Uterus (tissue), 4 donors: ENCODE results near the gene SEPTIN5. TPM values are rescaled to one million over a fixed set of nuclear protein-coding genes. Genes with fewer than 3 reads are reported as not detected.
A peak's percentile ranks its signal among the peaks of the same experiment; 100 is the strongest.

ENCODE experiments used
- DNase-seq, 2 donors: peaks; one replicate each; pipeline ENCODE4 v3.0.0-alpha.2; 2019 to 2020
- H3K27ac ChIP-seq, 2 donors: fragments of 200-600 bp; sonication (generic); 1 replicate in 1 of 2; 2 replicates in 1 of 2; pipeline ENCODE4 v1.5.1; 2016 to 2018
- H3K27me3 ChIP-seq, 2 donors: fragments of 200-600 bp; sonication (generic); one replicate each; pipeline ENCODE4 v1.5.1; 2018 to 2019; ENCODE audit warnings: control low read depth in 1 of 2
- H3K36me3 ChIP-seq, 2 donors: fragments of 200-600 bp; sonication (generic); one replicate each; pipeline ENCODE4 v1.5.1; 2019; ENCODE audit warnings: control low read depth in 1 of 2
- H3K4me1 ChIP-seq, 2 donors: fragments of 200-600 bp; sonication (generic); one replicate each; pipeline ENCODE4 v1.5.1; 2018 to 2019; ENCODE audit warnings: control low read depth in 1 of 2
- H3K4me3 ChIP-seq, 2 donors: fragments of 200-600 bp; sonication (generic); 1 replicate in 1 of 2; 2 replicates in 1 of 2; pipeline ENCODE4 v1.5.1; 2018 to 2019; ENCODE audit warnings: mild to moderate bottlenecking in 1 of 2
- H3K9me3 ChIP-seq, 2 donors: fragments of 200-600 bp; sonication (generic); one replicate each; pipeline ENCODE4 v1.5.1; 2019; ENCODE audit warnings: control low read depth in 1 of 2
- POLR2A ChIP-seq, 2 donors: fragments of 450-650 bp; IDR thresholded peaks; one replicate each; pipeline ENCODE4 v1.6.1; 2016; ENCODE audit warnings: antibody characterized with exemption in 2 of 2, mild to moderate bottlenecking in 1 of 2, moderate library complexity in 1 of 2
- intact Hi-C: fragments of 100-400 bp; cut with DNase I; formaldehyde crosslinking; loops from one replicate; pipeline ENCODE4 v1.15.1; 2023; ENCODE audit warnings: low total_unique reads
- total RNA-seq, 4 donors: library from RNA; depleted of rRNA in 3 of 4; stranded (reverse); fragments of >200 nt in 3 of 4; gene quantifications; one replicate each; pipeline versions ENCODE4 v1.1.0 to v1.2.4, GENCODE V29; 2014 to 2023
- TF ChIP-seq, protein P1 (sequence below), 4 experiments: fragments of 200-600 bp in 2 of 4; fragments of 450-650 bp in 2 of 4; sonication (generic) in 2 of 4; IDR thresholded peaks; one replicate each; pipeline ENCODE4 v1.5.1; 2016 to 2019; ENCODE audit warnings: antibody characterized with exemption in 4 of 4, mild to moderate bottlenecking in 2 of 4, moderate library complexity in 1 of 4
- donor health status: DM: yes; HTN: yes; CAD: no.

Gene SEPTIN5
- total RNA-seq, 4 donors from 2014 or later = 9.4 to 67.6 (median 25.3) TPM

DNA sequence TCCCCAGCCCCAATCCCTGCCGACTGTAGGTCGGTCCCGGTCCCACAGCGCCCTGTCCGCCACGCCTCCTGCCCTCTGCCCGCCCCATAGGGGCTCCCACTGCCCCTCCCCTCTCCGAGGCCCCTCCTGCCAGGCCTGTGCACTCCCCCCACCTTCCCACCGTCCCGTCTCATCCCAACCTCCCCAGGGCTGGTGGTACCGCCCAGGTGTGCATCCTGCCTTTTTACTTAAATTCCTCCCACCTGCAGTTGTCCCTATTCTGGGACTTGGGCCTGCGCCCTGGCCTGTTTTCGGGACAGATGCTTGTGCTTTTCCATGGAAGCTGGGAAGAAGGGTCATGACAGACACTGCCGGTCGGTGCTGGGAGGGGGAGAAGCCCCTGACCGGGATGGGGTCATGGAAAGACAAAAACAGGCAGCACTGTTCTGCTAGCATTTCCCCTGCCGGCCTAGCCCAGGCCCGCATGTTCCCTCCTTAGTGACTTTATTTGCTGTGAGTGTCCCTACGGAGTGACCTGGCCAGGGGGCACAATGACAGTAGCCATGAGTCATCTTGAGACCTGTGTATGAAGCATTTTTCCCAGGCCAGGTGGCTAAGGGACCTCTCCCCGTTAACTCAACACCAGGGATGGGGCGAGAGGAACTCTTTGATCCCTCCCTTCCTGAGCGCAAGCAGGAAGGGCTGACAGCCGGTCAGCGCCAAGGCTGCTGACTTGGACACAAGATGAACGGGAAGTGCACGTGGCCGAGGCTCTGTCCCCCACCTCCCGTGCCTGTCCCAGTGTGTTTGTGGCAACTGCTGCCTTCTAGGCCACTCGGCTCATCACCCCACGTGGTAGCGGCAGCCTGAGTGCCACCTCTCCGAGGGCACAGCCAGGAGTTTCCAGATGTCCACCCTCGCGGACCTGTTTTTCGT, 53.4 kb downstream of the SEPTIN5 start:
- Histone ChIP-seq H3K27ac (no peak overlapping the region), H3K36me3 (no peaks in the 10 kb centered on the region), H3K27me3 (peaks cover 7 to 41% of the 10 kb centered on the region in 2 donors), H3K4me1 (no peaks in the 10 kb centered on the region), H3K4me3 (no peak overlapping the region), H3K9me3 (no peaks in the 10 kb centered on the region)
- TF ChIP-seq, protein P1, sequence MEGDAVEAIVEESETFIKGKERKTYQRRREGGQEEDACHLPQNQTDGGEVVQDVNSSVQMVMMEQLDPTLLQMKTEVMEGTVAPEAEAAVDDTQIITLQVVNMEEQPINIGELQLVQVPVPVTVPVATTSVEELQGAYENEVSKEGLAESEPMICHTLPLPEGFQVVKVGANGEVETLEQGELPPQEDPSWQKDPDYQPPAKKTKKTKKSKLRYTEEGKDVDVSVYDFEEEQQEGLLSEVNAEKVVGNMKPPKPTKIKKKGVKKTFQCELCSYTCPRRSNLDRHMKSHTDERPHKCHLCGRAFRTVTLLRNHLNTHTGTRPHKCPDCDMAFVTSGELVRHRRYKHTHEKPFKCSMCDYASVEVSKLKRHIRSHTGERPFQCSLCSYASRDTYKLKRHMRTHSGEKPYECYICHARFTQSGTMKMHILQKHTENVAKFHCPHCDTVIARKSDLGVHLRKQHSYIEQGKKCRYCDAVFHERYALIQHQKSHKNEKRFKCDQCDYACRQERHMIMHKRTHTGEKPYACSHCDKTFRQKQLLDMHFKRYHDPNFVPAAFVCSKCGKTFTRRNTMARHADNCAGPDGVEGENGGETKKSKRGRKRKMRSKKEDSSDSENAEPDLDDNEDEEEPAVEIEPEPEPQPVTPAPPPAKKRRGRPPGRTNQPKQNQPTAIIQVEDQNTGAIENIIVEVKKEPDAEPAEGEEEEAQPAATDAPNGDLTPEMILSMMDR (IDR thresholded peaks at IDR 0.05) = no peak
- TF ChIP-seq POLR2A (IDR thresholded peaks at IDR 0.05) = no peak
- peak in 1 of 2 donors; percentile 39 for DNase-seq
- intact Hi-C loops = no loop called here

GRCh38 chr22:19769393-19769715, 55.1 kb downstream of the SEPTIN5 start:
- no peak overlapping the region for H3K4me3 ChIP-seq
- no peak for DNase-seq
- peaks cover 7 to 32% of the 10 kb centered on the region in 2 donors for H3K27me3 ChIP-seq
- H3K4me1 ChIP-seq = no peaks in the 10 kb centered on the region
- no peak for TF ChIP-seq POLR2A (IDR thresholded peaks at IDR 0.05)
- H3K36me3 ChIP-seq = no peaks in the 10 kb centered on the region
- H3K9me3 ChIP-seq = no peaks in the 10 kb centered on the region
- no peak overlapping the region for H3K27ac ChIP-seq
- intact Hi-C loops = no loop called here

DNA sequence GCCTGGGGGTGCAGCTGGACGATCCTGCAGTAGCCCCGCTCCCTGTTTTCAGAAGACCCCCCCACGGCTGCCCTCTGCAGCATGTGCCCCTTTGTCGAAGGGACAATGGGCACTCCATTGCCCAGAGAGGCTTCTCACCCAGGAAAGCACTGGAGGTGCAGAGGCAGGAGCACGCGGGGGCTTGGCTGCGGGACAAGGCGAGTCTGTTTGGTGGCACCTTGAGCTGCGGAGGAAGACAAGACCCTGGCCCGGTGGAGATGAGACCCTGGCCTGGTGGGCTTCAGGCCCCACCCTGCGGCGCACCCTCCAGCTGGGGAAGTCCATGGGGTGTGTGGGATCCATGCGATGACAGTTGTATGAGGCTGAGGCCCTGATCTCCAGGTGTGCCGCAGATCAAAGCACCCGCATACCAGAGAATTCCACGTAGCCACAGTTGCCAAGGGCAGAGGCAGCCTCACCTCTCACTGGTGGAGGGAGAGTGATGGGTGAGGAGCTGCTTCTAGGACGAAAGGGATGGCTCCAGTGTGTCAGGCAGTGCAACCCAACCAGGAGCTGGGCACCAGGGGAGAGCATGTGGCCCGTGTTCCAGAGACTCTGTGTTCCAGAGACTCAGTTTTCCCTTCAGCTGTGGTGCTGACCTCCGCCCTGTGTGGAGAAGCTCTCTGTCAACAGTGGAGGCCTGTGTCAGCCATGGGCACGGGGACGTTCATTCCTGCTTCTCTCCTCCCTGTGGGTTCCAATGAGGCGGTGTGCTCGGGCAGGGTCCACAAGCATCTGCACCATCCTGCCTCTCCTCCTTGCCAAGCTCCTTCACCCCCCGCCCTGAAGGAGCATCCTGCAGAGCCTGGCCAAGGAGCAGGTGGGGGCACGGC, 56.3 kb downstream of the SEPTIN5 start:
- H3K27me3 ChIP-seq = peaks cover 7 to 27% of the 10 kb centered on the region in 2 donors
- H3K4me3 ChIP-seq = no peak overlapping the region
- no peaks in the 10 kb centered on the region for H3K9me3 ChIP-seq
- TF ChIP-seq, protein P1 (IDR thresholded peaks at IDR 0.05) = no peak
- no peak for TF ChIP-seq POLR2A (IDR thresholded peaks at IDR 0.05)
- no peak overlapping the region for H3K27ac ChIP-seq
- no peaks in the 10 kb centered on the region for H3K4me1 ChIP-seq
- DNase-seq = no peak
- intact Hi-C loops = no loop called here
- H3K36me3 ChIP-seq = no peaks in the 10 kb centered on the region

GRCh38 chr22:19772422-19772672, 58.0 kb downstream of the SEPTIN5 start:
- no peak overlapping the region for H3K27ac ChIP-seq
- no peak for DNase-seq
- H3K9me3 ChIP-seq = no peaks in the 10 kb centered on the region
- intact Hi-C loops = no loop called here
- no peak overlapping the region for H3K4me3 ChIP-seq
- H3K36me3 ChIP-seq = no peaks in the 10 kb centered on the region
- H3K4me1 ChIP-seq = no peaks in the 10 kb centered on the region
- TF ChIP-seq, protein P1 (IDR thresholded peaks at IDR 0.05) = no peak
- TF ChIP-seq POLR2A (IDR thresholded peaks at IDR 0.05) = no peak
- peaks cover 0 to 22% of the 10 kb centered on the region in 2 donors for H3K27me3 ChIP-seq

Other genes with a start within 250 kb of the SEPTIN5 start
- gene UFD1, start 235.3 kb upstream of the SEPTIN5 start, total RNA-seq = 10 to 100 TPM; 30.5 to 55.0 (median 45.7) TPM
- 10 to 100 TPM in 1 of 4 donors, not detected in 3; 11.7 TPM for gene CDC45, start 234.6 kb upstream of the SEPTIN5 start, total RNA-seq
- gene CLDN5, start 190.1 kb upstream of the SEPTIN5 start, total RNA-seq = 100 to 1,000 TPM in 3 of 4 donors, 10 to 100 TPM in 1; 65.7 to 671 (median 224) TPM
- gene GP1BB, start 9.0 kb downstream of the SEPTIN5 start, total RNA-seq = 1 to 10 TPM in 2 of 4 donors, under 1 TPM in 1, not detected in 1; 0.76 to 7.4 (median 6.4) TPM
- gene TBX1, start 46.3 kb downstream of the SEPTIN5 start, total RNA-seq = 10 to 100 TPM in 2 of 4 donors, 1 to 10 TPM in 2; 1.0 to 23.2 (median 5.8) TPM
- gene GNB1L, start 140.4 kb downstream of the SEPTIN5 start, total RNA-seq = 10 to 100 TPM in 1 of 4 donors, 1 to 10 TPM in 2, under 1 TPM in 1; 0.59 to 12.2 (median 3.1) TPM
- 10 to 100 TPM in 3 of 4 donors, 1 to 10 TPM in 1; 6.8 to 24.3 (median 17.7) TPM for gene RTL10, start 140.4 kb downstream of the SEPTIN5 start, total RNA-seq
- gene COMT, start 227.3 kb downstream of the SEPTIN5 start, total RNA-seq = 100 to 1,000 TPM in 2 of 4 donors, 10 to 100 TPM in 2; 88.9 to 175 (median 108) TPM
- gene TXNRD2, start 227.3 kb downstream of the SEPTIN5 start, total RNA-seq = 10 to 100 TPM; 14.7 to 48.9 (median 25.6) TPM